SU-DHL-6 (cell line): ENCODE results near the gene JRKL.

Source experiments
- EZH2phosphoT487 ChIP-seq: fragments of 200-600 bp; sonication (generic), shearing (Covaris generic); conservative IDR thresholded peaks from 2 replicates; pipeline ENCODE4 v1.6.1; 2018; ENCODE audit warnings: mild to moderate bottlenecking, antibody characterized with exemption, low read length, moderate library complexity, mixed read lengths
- TF ChIP-seq, protein P1 (sequence below): fragments of 200-600 bp; sonication (generic); IDR thresholded peaks from one replicate; pipeline ENCODE4 v1.5.1; 2017; ENCODE audit warnings: antibody characterized with exemption, mild to moderate bottlenecking, low read length, moderate library complexity; ENCODE audit not compliant: insufficient read depth, poor library complexity, severe bottlenecking

- no peak for TF ChIP-seq EZH2phosphoT487
- TF ChIP-seq, protein P1, sequence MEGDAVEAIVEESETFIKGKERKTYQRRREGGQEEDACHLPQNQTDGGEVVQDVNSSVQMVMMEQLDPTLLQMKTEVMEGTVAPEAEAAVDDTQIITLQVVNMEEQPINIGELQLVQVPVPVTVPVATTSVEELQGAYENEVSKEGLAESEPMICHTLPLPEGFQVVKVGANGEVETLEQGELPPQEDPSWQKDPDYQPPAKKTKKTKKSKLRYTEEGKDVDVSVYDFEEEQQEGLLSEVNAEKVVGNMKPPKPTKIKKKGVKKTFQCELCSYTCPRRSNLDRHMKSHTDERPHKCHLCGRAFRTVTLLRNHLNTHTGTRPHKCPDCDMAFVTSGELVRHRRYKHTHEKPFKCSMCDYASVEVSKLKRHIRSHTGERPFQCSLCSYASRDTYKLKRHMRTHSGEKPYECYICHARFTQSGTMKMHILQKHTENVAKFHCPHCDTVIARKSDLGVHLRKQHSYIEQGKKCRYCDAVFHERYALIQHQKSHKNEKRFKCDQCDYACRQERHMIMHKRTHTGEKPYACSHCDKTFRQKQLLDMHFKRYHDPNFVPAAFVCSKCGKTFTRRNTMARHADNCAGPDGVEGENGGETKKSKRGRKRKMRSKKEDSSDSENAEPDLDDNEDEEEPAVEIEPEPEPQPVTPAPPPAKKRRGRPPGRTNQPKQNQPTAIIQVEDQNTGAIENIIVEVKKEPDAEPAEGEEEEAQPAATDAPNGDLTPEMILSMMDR: no peak
Measured at GRCh38 chr11:96341211-96342013, 48.4 kb upstream of the JRKL start.
